HL-60/S4 treated with phorbol 12-myristate 13-acetate at 8.2 ng/mL for 4 days and 3 days (cell line): ENCODE results near the gene CTLA4.

ENCODE experiments used
- in situ Hi-C: fragments of 300-500 bp; cut with MboI; formaldehyde crosslinking; loops from 2 replicates; pipeline ENCODE4 v1.15.0; 2022; ENCODE audit warnings: low sequenced_read_pairs

Gene CTLA4

GRCh38 chr2:203867561-203868200 is at the start of gene CTLA4:
TSS of gene CTLA4 (plus strand) at chr2:203867771. CDS start at chr2:203867943, 172 bp downstream.
- in situ Hi-C loops, result no loop called here

- in situ Hi-C loops, result loop anchor here (25.0 kb wide), 1 partner anchor 331 kb away; no protein-coding TSS in a partner anchor
These were observed 48.9 kb upstream of the CTLA4 start for GRCh38 chr2:203818656-203819055.

GRCh38 chr2:203819434-203820133 is 48.0 kb upstream of the CTLA4 start:
- in situ Hi-C loops, result loop anchor here (25.0 kb wide), 1 partner anchor 332 kb away; no protein-coding TSS in a partner anchor

- in situ Hi-C loops, result loop anchor here (25.0 kb wide), 1 partner anchor 334 kb away; no protein-coding TSS in a partner anchor
These were observed 46.6 kb upstream of the CTLA4 start for GRCh38 chr2:203820969-203821368.

GRCh38 chr2:203822240-203822639 is 45.3 kb upstream of the CTLA4 start:
- in situ Hi-C loops, result loop anchor here (25.0 kb wide), 1 partner anchor 335 kb away; no protein-coding TSS in a partner anchor

GRCh38 chr2:203823173-203823572 is 44.4 kb upstream of the CTLA4 start:
- in situ Hi-C loops, result loop anchor here (25.0 kb wide), 1 partner anchor 336 kb away; no protein-coding TSS in a partner anchor

GRCh38 chr2:203824057-203824456 is 43.5 kb upstream of the CTLA4 start:
- in situ Hi-C loops, result loop anchor here (25.0 kb wide), 1 partner anchor 337 kb away; no protein-coding TSS in a partner anchor

GRCh38 chr2:203824603-203825002 is 43.0 kb upstream of the CTLA4 start:
- in situ Hi-C loops, result loop anchor here (25.0 kb wide), 1 partner anchor 337 kb away; no protein-coding TSS in a partner anchor

GRCh38 chr2:203826704-203827103 is 40.9 kb upstream of the CTLA4 start:
- in situ Hi-C loops, result no loop called here

GRCh38 chr2:203830304-203831055 is 37.1 kb upstream of the CTLA4 start:
- in situ Hi-C loops, result no loop called here

- in situ Hi-C loops, result no loop called here
These were observed 32.2 kb upstream of the CTLA4 start for GRCh38 chr2:203835420-203835819.

GRCh38 chr2:203835892-203836800 is 31.4 kb upstream of the CTLA4 start:
- in situ Hi-C loops, result no loop called here

- in situ Hi-C loops, result no loop called here
These were observed 26.8 kb upstream of the CTLA4 start for GRCh38 chr2:203840655-203841205.

GRCh38 chr2:203841654-203842053 is 25.9 kb upstream of the CTLA4 start:
- in situ Hi-C loops, result no loop called here

GRCh38 chr2:203842373-203842772 is 25.2 kb upstream of the CTLA4 start:
- in situ Hi-C loops, result no loop called here

- in situ Hi-C loops, result no loop called here
These were observed 21.0 kb upstream of the CTLA4 start for GRCh38 chr2:203846490-203847105.

GRCh38 chr2:203849010-203849409 is 18.6 kb upstream of the CTLA4 start:
- in situ Hi-C loops, result no loop called here

GRCh38 chr2:203852760-203853159 is 14.8 kb upstream of the CTLA4 start:
- in situ Hi-C loops, result no loop called here

- in situ Hi-C loops, result no loop called here
These were observed 14.3 kb upstream of the CTLA4 start for GRCh38 chr2:203853271-203853670.
